ENCODE measurements around the gene OR1K1. TPM values are rescaled to one million over a fixed set of nuclear protein-coding genes. Genes with fewer than 3 reads are reported as not detected.

Gene OR1K1
- not detected for total RNA-seq
- polyA plus RNA-seq (ENCODE audit: insufficient read length in 6 of 6) = not detected
- long read RNA-seq, donor 1 = 0 reads
- long read RNA-seq, donor 2 = 0 reads
- long read RNA-seq, donor 3 = 0 reads
- long read RNA-seq, donor 4 = 0 reads
- long read RNA-seq, donor 5 = 0 reads
- long read RNA-seq, donor 6 = 0 reads
- long read RNA-seq, donor 7 = 0 reads
- long read RNA-seq, donor 8 = 0 reads
- long read RNA-seq, donor 9 = 0 reads
- long read RNA-seq, donor 10 = 0 reads
- long read RNA-seq, donor 11, partial matches to known transcripts = 0 of 1 reads
- long read RNA-seq, donor 11, other reads (novel, unspliced or antisense) = 0 of 1 reads
- long read RNA-seq, donor 12 = 0 reads

DNA sequence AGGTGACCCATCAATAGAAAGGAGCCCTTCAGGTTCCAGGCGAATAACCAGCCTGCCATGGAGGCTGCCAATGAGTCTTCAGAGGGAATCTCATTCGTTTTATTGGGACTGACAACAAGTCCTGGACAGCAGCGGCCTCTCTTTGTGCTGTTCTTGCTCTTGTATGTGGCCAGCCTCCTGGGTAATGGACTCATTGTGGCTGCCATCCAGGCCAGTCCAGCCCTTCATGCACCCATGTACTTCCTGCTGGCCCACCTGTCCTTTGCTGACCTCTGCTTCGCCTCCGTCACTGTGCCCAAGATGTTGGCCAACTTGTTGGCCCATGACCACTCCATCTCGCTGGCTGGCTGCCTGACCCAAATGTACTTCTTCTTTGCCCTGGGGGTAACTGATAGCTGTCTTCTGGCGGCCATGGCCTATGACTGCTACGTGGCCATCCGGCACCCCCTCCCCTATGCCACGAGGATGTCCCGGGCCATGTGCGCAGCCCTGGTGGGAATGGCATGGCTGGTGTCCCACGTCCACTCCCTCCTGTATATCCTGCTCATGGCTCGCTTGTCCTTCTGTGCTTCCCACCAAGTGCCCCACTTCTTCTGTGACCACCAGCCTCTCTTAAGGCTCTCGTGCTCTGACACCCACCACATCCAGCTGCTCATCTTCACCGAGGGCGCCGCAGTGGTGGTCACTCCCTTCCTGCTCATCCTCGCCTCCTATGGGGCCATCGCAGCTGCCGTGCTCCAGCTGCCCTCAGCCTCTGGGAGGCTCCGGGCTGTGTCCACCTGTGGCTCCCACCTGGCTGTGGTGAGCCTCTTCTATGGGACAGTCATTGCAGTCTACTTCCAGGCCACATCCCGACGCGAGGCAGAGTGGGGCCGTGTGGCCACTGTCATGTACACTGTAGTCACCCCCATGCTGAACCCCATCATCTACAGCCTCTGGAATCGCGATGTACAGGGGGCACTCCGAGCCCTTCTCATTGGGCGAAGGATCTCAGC lies at the start of gene OR1K1:
OR1K1 (plus strand) TSS at position 58 of the 995 bp plus-strand sequence; CDS start at position 58, 0 bp downstream.
- H3K4me1 ChIP-seq = no peaks in the 10 kb centered on the region
- H3K27me3 ChIP-seq = no peaks in the 10 kb centered on the region
- no peaks in the 10 kb centered on the region for H3K36me3 ChIP-seq
- DNase-seq (no peak), ATAC-seq (no peak)
- TF ChIP-seq, protein P1, sequence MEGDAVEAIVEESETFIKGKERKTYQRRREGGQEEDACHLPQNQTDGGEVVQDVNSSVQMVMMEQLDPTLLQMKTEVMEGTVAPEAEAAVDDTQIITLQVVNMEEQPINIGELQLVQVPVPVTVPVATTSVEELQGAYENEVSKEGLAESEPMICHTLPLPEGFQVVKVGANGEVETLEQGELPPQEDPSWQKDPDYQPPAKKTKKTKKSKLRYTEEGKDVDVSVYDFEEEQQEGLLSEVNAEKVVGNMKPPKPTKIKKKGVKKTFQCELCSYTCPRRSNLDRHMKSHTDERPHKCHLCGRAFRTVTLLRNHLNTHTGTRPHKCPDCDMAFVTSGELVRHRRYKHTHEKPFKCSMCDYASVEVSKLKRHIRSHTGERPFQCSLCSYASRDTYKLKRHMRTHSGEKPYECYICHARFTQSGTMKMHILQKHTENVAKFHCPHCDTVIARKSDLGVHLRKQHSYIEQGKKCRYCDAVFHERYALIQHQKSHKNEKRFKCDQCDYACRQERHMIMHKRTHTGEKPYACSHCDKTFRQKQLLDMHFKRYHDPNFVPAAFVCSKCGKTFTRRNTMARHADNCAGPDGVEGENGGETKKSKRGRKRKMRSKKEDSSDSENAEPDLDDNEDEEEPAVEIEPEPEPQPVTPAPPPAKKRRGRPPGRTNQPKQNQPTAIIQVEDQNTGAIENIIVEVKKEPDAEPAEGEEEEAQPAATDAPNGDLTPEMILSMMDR (IDR thresholded peaks at IDR 0.05) = no peak
- intact Hi-C loops (cut with DNase I) = loop anchor here in 1 of 2 donors (10.0 kb wide), 1 partner anchor 336 kb away; no protein-coding TSS in a partner anchor
- no peaks in the 10 kb centered on the region for H3K9me3 ChIP-seq
- no peak within 1 kb of the TSS for H3K4me3 ChIP-seq
- H3K27ac ChIP-seq = no peak within 1 kb of the TSS

DNA sequence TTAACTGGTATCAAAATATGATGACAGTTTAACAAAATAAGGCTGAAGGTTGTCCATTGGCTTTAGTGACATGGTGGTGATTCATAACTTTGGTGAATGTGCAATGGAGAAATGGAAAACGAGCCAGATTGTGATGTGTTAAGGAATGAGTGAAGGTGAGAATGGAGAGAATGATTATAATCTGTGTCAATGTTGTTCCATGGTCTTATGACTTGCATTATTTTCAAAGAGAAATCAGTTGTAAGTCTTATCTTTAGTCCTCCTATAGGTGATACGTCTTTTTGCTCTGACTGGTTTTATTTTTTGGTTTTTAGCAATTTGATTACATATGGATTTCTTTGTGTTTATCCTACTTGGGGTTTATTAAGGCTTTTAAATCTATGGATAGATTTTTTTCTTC lies 45.1 kb upstream of the OR1K1 start:
- Histone ChIP-seq H3K36me3 (no peaks in the 10 kb centered on the region), H3K9me3 (peaks cover 0 to 28% of the 10 kb centered on the region in 2 donors), H3K27me3 (no peaks in the 10 kb centered on the region), H3K27ac (no peak overlapping the region), H3K4me3 (no peak overlapping the region), H3K4me1 (no peaks in the 10 kb centered on the region)
- intact Hi-C loops (cut with DNase I) = no loop called here
- ATAC-seq = no peak
- no peak for DNase-seq
- TF ChIP-seq, protein P1 (IDR thresholded peaks at IDR 0.05) = no peak

- ATAC-seq = no peak
- DNase-seq = no peak
- intact Hi-C loops (cut with DNase I) = no loop called here
- Histone ChIP-seq H3K4me3 (no peak overlapping the region), H3K36me3 (no peaks in the 10 kb centered on the region), H3K27ac (no peak overlapping the region), H3K27me3 (no peaks in the 10 kb centered on the region), H3K4me1 (no peaks in the 10 kb centered on the region), H3K9me3 (peaks cover 0 to 50% of the 10 kb centered on the region in 2 donors)
- TF ChIP-seq, protein P1 (IDR thresholded peaks at IDR 0.05) = no peak
Observed at GRCh38 chr9:122767817-122768216, 32.1 kb upstream of the OR1K1 start.

DNA sequence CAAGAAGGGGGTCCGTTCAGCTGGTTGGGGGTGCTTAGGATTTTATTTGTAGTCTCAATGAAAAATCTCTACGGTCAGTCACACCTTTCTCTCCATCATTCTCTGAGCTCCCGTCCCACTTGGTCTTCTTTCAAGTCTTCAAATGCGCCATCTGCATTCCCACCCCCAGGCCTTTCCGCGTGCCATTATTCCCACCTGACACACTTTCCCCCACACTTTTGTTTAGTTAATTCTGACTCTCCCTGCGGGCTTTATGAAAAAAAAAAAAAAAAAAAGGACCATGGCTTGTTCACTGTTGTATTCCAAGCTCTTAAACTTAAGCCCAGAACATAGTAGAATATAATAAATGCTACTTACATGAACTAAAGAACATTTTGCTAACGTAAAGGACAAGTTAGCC lies 22.9 kb upstream of the OR1K1 start:
- DNase-seq (no peak), ATAC-seq (no peak)
- Histone ChIP-seq H3K4me3 (no peak overlapping the region), H3K36me3 (no peaks in the 10 kb centered on the region), H3K4me1 (no peaks in the 10 kb centered on the region), H3K27me3 (no peaks in the 10 kb centered on the region), H3K27ac (no peak overlapping the region), H3K9me3 (peaks cover 0 to 8% of the 10 kb centered on the region in 2 donors)
- intact Hi-C loops (cut with DNase I) = no loop called here
- TF ChIP-seq, protein P1 (IDR thresholded peaks at IDR 0.05) = no peak

All from left lung (tissue), 14 donors.